ENCODE measurements around the gene CLCN1. TPM values are rescaled to one million over a fixed set of nuclear protein-coding genes. Genes with fewer than 3 reads are reported as not detected.
A peak's percentile ranks its signal among the peaks of the same experiment; 100 is the strongest.

CLCN1 gene
- total RNA-seq, 1 donor from 2014 or later, result not detected

GRCh38 chr7:143295870-143296269 is 20.0 kb upstream of the CLCN1 start:
- no peak overlapping the region for H3K27ac Mint-ChIP-seq (ENCODE audit: unreplicated experiment)
- H3K27me3 Mint-ChIP-seq (ENCODE audit: low read depth), result no peaks in the 10 kb centered on the region
- H3K36me3 Mint-ChIP-seq (ENCODE audit: low read depth), result peaks cover 43% of the 10 kb centered on the region
- TF ChIP-seq CTCF (conservative IDR thresholded peaks at IDR 0.05), result no peak
- H3K4me1 Mint-ChIP-seq, result peaks cover 22% of the 10 kb centered on the region
- no peaks in the 10 kb centered on the region for H3K9me3 Mint-ChIP-seq
- DNase-seq (ENCODE audit: low read depth, low spot score), result no peak
- no peak overlapping the region for H3K4me3 Mint-ChIP-seq

GRCh38 chr7:143296686-143297085 is 19.2 kb upstream of the CLCN1 start:
- Mint-ChIP-seq H3K36me3 (ENCODE audit: low read depth) (peaks cover 43% of the 10 kb centered on the region), H3K27me3 (ENCODE audit: low read depth) (no peaks in the 10 kb centered on the region)

GRCh38 chr7:143299346-143299745 is 16.6 kb upstream of the CLCN1 start:
- H3K9me3 Mint-ChIP-seq, result no peaks in the 10 kb centered on the region
- H3K36me3 Mint-ChIP-seq (ENCODE audit: low read depth), result peaks cover 37% of the 10 kb centered on the region
- no peak overlapping the region for H3K27ac Mint-ChIP-seq (ENCODE audit: unreplicated experiment)
- no peak for TF ChIP-seq CTCF (conservative IDR thresholded peaks at IDR 0.05)
- H3K27me3 Mint-ChIP-seq (ENCODE audit: low read depth), result no peaks in the 10 kb centered on the region
- peaks cover 14% of the 10 kb centered on the region for H3K4me1 Mint-ChIP-seq
- DNase-seq (ENCODE audit: low read depth, low spot score), result no peak
- no peak overlapping the region for H3K4me3 Mint-ChIP-seq

More at GRCh38 chr7:143296686-143297085, 19.2 kb upstream of the CLCN1 start:
- no peak for DNase-seq (ENCODE audit: low read depth, low spot score)
- TF ChIP-seq CTCF (conservative IDR thresholded peaks at IDR 0.05), result no peak
- H3K9me3 Mint-ChIP-seq, result no peaks in the 10 kb centered on the region
- H3K27ac Mint-ChIP-seq (ENCODE audit: unreplicated experiment), result no peak overlapping the region
- H3K4me1 Mint-ChIP-seq, result peaks cover 14% of the 10 kb centered on the region
- no peak overlapping the region for H3K4me3 Mint-ChIP-seq

- DNase-seq (ENCODE audit: low read depth, low spot score), result peak; percentile 32
- H3K36me3 Mint-ChIP-seq (ENCODE audit: low read depth), result peaks cover 35% of the 10 kb centered on the region
- H3K27me3 Mint-ChIP-seq (ENCODE audit: low read depth), result no peaks in the 10 kb centered on the region
- peaks cover 14% of the 10 kb centered on the region for H3K4me1 Mint-ChIP-seq
- H3K27ac Mint-ChIP-seq (ENCODE audit: unreplicated experiment), result no peak overlapping the region
- peak; percentile 68 for TF ChIP-seq CTCF (conservative IDR thresholded peaks at IDR 0.05)
- H3K9me3 Mint-ChIP-seq, result no peaks in the 10 kb centered on the region
- H3K4me3 Mint-ChIP-seq, result no peak overlapping the region
Measured at GRCh38 chr7:143299840-143300239, 16.1 kb upstream of the CLCN1 start.

- no peak for DNase-seq (ENCODE audit: low read depth, low spot score)
- no peak overlapping the region for H3K27ac Mint-ChIP-seq (ENCODE audit: unreplicated experiment)
- H3K36me3 Mint-ChIP-seq (ENCODE audit: low read depth), result peaks cover 41% of the 10 kb centered on the region
- no peak for TF ChIP-seq CTCF (conservative IDR thresholded peaks at IDR 0.05)
- no peaks in the 10 kb centered on the region for H3K27me3 Mint-ChIP-seq (ENCODE audit: low read depth)
- H3K9me3 Mint-ChIP-seq, result no peaks in the 10 kb centered on the region
- peaks cover 5% of the 10 kb centered on the region for H3K4me1 Mint-ChIP-seq
- no peak overlapping the region for H3K4me3 Mint-ChIP-seq
Measured at GRCh38 chr7:143300959-143301935, 14.7 kb upstream of the CLCN1 start.
